Transverse colon (tissue), 4 donors: ENCODE measurements around the gene RIPOR3. TPM values are rescaled to one million over a fixed set of nuclear protein-coding genes. Genes with fewer than 3 reads are reported as not detected.

Experiments used
- DNase-seq: peaks from one replicate; pipeline ENCODE4 v3.0.0-alpha.2; 2019
- H3K27ac ChIP-seq, 4 donors: fragments of 200-600 bp; sonication (generic); 2 replicates each; pipeline ENCODE4 v1.5.1; 2016 to 2018; ENCODE audit warnings: inconsistent platforms in 4 of 4
- H3K27me3 ChIP-seq: fragments of 200-600 bp; sonication (generic); 2 replicates; pipeline ENCODE4 v1.5.1; 2017; ENCODE audit warnings: inconsistent platforms
- H3K36me3 ChIP-seq, 4 donors: fragments of 200-600 bp; sonication (generic); 2 replicates each; pipeline ENCODE4 v1.5.1; 2017 to 2019; ENCODE audit warnings: inconsistent platforms in 4 of 4
- H3K4me1 ChIP-seq, 4 donors: fragments of 200-600 bp; sonication (generic); 2 replicates each; pipeline ENCODE4 v1.5.1; 2017 to 2020; ENCODE audit warnings: inconsistent platforms in 4 of 4
- H3K4me3 ChIP-seq, 4 donors: fragments of 200-600 bp; sonication (generic); 1 replicate in 1 of 4; 2 replicates in 3 of 4; pipeline versions ENCODE4 v1.5.1 to v1.6.1; 2017 to 2019; ENCODE audit warnings: inconsistent platforms in 4 of 4
- H3K9me3 ChIP-seq, 2 donors: fragments of 200-600 bp; sonication (generic); 2 replicates each; pipeline ENCODE4 v1.5.1; 2017 to 2019; ENCODE audit warnings: inconsistent platforms in 2 of 2
- CTCF ChIP-seq, 5 experiments: fragments of 200-600 bp in 3 of 5; fragments of 450-650 bp in 2 of 5; sonication (generic) in 3 of 5; IDR thresholded peaks; 1 replicate in 2 of 5; 2 replicates in 3 of 5; pipeline ENCODE4 v1.5.1; 2016 to 2017; ENCODE audit warnings: antibody characterized with exemption in 5 of 5, inconsistent platforms in 3 of 5, mild to moderate bottlenecking in 2 of 5, moderate library complexity in 1 of 5
- EP300 ChIP-seq: sonication (generic); formaldehyde crosslinking; IDR thresholded peaks from one replicate; pipeline ENCODE4 v1.6.1; 2017; ENCODE audit warnings: antibody characterized with exemption, low read depth
- POLR2A ChIP-seq: fragments of 450-650 bp; IDR thresholded peaks from one replicate; pipeline ENCODE4 v1.6.1; 2016; ENCODE audit warnings: antibody characterized with exemption, mild to moderate bottlenecking, moderate library complexity
- POLR2AphosphoS5 ChIP-seq, 3 donors: sonication (generic); formaldehyde crosslinking; IDR thresholded peaks; one replicate each; pipeline ENCODE4 v1.6.1; 2016; ENCODE audit warnings: antibody characterized with exemption in 3 of 3
- WGBS, 2 donors: methylation state at CpG; one replicate each; pipeline ENCODE4 v1.1.5; 2018; ENCODE audit warnings: low coverage in 1 of 2; 5-methylcytosine and 5-hydroxymethylcytosine counted together
- in situ Hi-C, 4 donors: fragments of 200-750 bp; cut with MboI; loops; one replicate each; pipeline versions ENCODE4 v1.15.0 to v1.15.1; 2017; ENCODE audit warnings: low sequenced_read_pairs in 3 of 4, low pct_ligation_motif_present in 1 of 4, low pct_unique_long_range_greater_than_20kb in 1 of 4
- intact Hi-C: fragments of 100-400 bp; cut with DNase I; formaldehyde crosslinking; loops from one replicate; pipeline ENCODE4 v1.15.1; 2023; ENCODE audit warnings: low total_unique reads
- total RNA-seq, 4 donors: library from RNA; depleted of rRNA; stranded (reverse); fragments of >200 nt; gene quantifications; one replicate each; pipeline ENCODE4 v1.1.0, GENCODE V29; 2016

The RIPOR3 gene
- total RNA-seq, 4 donors from 2014 or later = 4.6 to 15.7 (median 8.7) TPM

GRCh38 chr20:50607436-50607835 lies 83.9 kb downstream of the RIPOR3 start:
- no peaks in the 10 kb centered on the region for H3K27me3 ChIP-seq
- no peak overlapping the region for H3K27ac ChIP-seq
- 89% methylated on average over 9 of the region's 9 CpGs; no CpG with 5 or more reads in 1 of the 2 donors for WGBS, 2 donors
- H3K4me3 ChIP-seq = no peak overlapping the region
- no peaks in the 10 kb centered on the region for H3K36me3 ChIP-seq
- TF ChIP-seq EP300 (no peak), POLR2A (no peak), CTCF (IDR thresholded peaks at IDR 0.05) (no peak), POLR2AphosphoS5 (IDR thresholded peaks at IDR 0.05) (no peak)
- H3K4me1 ChIP-seq = no peaks in the 10 kb centered on the region
- intact Hi-C loops (no loop called here), in situ Hi-C loops (no loop called here)
- H3K9me3 ChIP-seq = no peaks in the 10 kb centered on the region
- no peak for DNase-seq

GRCh38 chr20:50605136-50605535 lies 86.2 kb downstream of the RIPOR3 start:
- H3K4me3 ChIP-seq = no peak overlapping the region
- 91% methylated on average over 5 of the region's 5 CpGs; no CpG with 5 or more reads in 1 of the 2 donors for WGBS, 2 donors
- in situ Hi-C loops (no loop called here), intact Hi-C loops (no loop called here)
- H3K27me3 ChIP-seq = no peaks in the 10 kb centered on the region
- TF ChIP-seq POLR2AphosphoS5 (IDR thresholded peaks at IDR 0.05) = no peak
- TF ChIP-seq EP300 = no peak
- TF ChIP-seq POLR2A = no peak
- TF ChIP-seq CTCF (IDR thresholded peaks at IDR 0.05) = no peak
- DNase-seq = no peak
- H3K9me3 ChIP-seq = no peaks in the 10 kb centered on the region
- H3K36me3 ChIP-seq = no peaks in the 10 kb centered on the region
- H3K4me1 ChIP-seq = no peaks in the 10 kb centered on the region
- H3K27ac ChIP-seq = no peak overlapping the region

GRCh38 chr20:50604451-50604850 lies 86.9 kb downstream of the RIPOR3 start:
- DNase-seq = no peak
- Histone ChIP-seq H3K36me3 (no peaks in the 10 kb centered on the region), H3K27me3 (no peaks in the 10 kb centered on the region), H3K4me3 (no peak overlapping the region), H3K4me1 (no peaks in the 10 kb centered on the region), H3K27ac (no peak overlapping the region), H3K9me3 (no peaks in the 10 kb centered on the region)
- 91% methylated on average over 12 of the region's 12 CpGs; no CpG with 5 or more reads in 1 of the 2 donors for WGBS, 2 donors
- intact Hi-C loops = no loop called here
- in situ Hi-C loops = no loop called here
- TF ChIP-seq EP300 (no peak), POLR2A (no peak), POLR2AphosphoS5 (IDR thresholded peaks at IDR 0.05) (no peak), CTCF (IDR thresholded peaks at IDR 0.05) (no peak)

- H3K36me3 ChIP-seq = no peaks in the 10 kb centered on the region
- H3K27me3 ChIP-seq = peaks cover 3% of the 10 kb centered on the region
- TF ChIP-seq POLR2A (no peak), CTCF (IDR thresholded peaks at IDR 0.05) (no peak), POLR2AphosphoS5 (IDR thresholded peaks at IDR 0.05) (no peak), EP300 (no peak)
- DNase-seq = no peak
- no peak overlapping the region for H3K27ac ChIP-seq
- intact Hi-C loops (no loop called here), in situ Hi-C loops (no loop called here)
- no peaks in the 10 kb centered on the region for H3K9me3 ChIP-seq
- H3K4me3 ChIP-seq = no peak overlapping the region
- WGBS, 2 donors = 85% methylated on average over 15 of the region's 15 CpGs; no CpG with 5 or more reads in 1 of the 2 donors
- no peaks in the 10 kb centered on the region for H3K4me1 ChIP-seq
Observed at GRCh38 chr20:50602432-50603088, 88.8 kb downstream of the RIPOR3 start.
